Activated CD8-positive, alpha-beta memory T cell treated with anti-CD3 and anti-CD28 coated beads for 24 hours (primary cell): Measurements from ENCODE around the gene GORASP2.

Experiments used
- DNase-seq: peaks from one replicate; pipeline ENCODE4 v3.0.0-alpha.2; 2020

GORASP2 gene

GRCh38 chr2:170924969-170925368, 4.1 kb upstream of the GORASP2 start:
- DNase-seq, result no peak

GRCh38 chr2:170925923-170926322, 3.1 kb upstream of the GORASP2 start:
- DNase-seq, result no peak

- no peak for DNase-seq
Measured at GRCh38 chr2:170926743-170927297, 2.2 kb upstream of the GORASP2 start.

GRCh38 chr2:170928036-170928823, 823 bp upstream of the GORASP2 start:
- peak; percentile 61 for DNase-seq

GRCh38 chr2:170929686-170930050, 615 bp downstream of the GORASP2 start:
- DNase-seq, result no peak

- DNase-seq, result peak; percentile 75
Measured at GRCh38 chr2:170930131-170930990, 1.3 kb downstream of the GORASP2 start.

GRCh38 chr2:170930991-170931266, 1.9 kb downstream of the GORASP2 start:
- no peak for DNase-seq

GRCh38 chr2:170932166-170932565, 3.1 kb downstream of the GORASP2 start:
- DNase-seq, result no peak

GRCh38 chr2:170932948-170933347, 3.9 kb downstream of the GORASP2 start:
- no peak for DNase-seq

GRCh38 chr2:170937709-170938379, 8.8 kb downstream of the GORASP2 start:
- DNase-seq, result no peak

GRCh38 chr2:170940066-170940465, 11.0 kb downstream of the GORASP2 start:
- DNase-seq, result no peak

GRCh38 chr2:170942615-170943014, 13.6 kb downstream of the GORASP2 start:
- DNase-seq, result no peak

- DNase-seq, result no peak
Measured at GRCh38 chr2:170943041-170943440, 14.0 kb downstream of the GORASP2 start.

- DNase-seq, result no peak
Measured at GRCh38 chr2:170943596-170943995, 14.5 kb downstream of the GORASP2 start.

GRCh38 chr2:170944545-170944944, 15.5 kb downstream of the GORASP2 start:
- no peak for DNase-seq

- DNase-seq, result no peak
Measured at GRCh38 chr2:170949415-170949814, 20.4 kb downstream of the GORASP2 start.

- DNase-seq, result no peak
Measured at GRCh38 chr2:170950221-170950761, 21.2 kb downstream of the GORASP2 start.

- DNase-seq, result no peak
Measured at GRCh38 chr2:170953941-170954340, 24.9 kb downstream of the GORASP2 start.

- DNase-seq, result no peak
Measured at GRCh38 chr2:170963386-170963785, 34.3 kb downstream of the GORASP2 start.

GRCh38 chr2:170965446-170966225, 36.6 kb downstream of the GORASP2 start:
- DNase-seq, result no peak

GRCh38 chr2:170966648-170967396, 37.8 kb downstream of the GORASP2 start:
- no peak for DNase-seq

- DNase-seq, result no peak
Measured at GRCh38 chr2:170967553-170967952, 38.5 kb downstream of the GORASP2 start.
